DND-41 (cell line): Measurements from ENCODE around the gene NOVA1.

Experiments
- EZH2 ChIP-seq: IDR thresholded peaks from 3 replicates; pipeline ENCODE4 v1.6.1; 2012; ENCODE audit warnings: borderline replicate concordance, low read depth, mild to moderate bottlenecking, moderate library complexity, low read length, inconsistent platforms; ENCODE audit not compliant: severe bottlenecking
- TF ChIP-seq, protein P1 (sequence below): IDR thresholded peaks from 2 replicates; pipeline ENCODE4 v1.5.1; 2012; ENCODE audit warnings: borderline replicate concordance, low read length, moderate library complexity, mild to moderate bottlenecking; ENCODE audit not compliant: poor library complexity, severe bottlenecking; ENCODE audit errors: extremely low read depth

DNA sequence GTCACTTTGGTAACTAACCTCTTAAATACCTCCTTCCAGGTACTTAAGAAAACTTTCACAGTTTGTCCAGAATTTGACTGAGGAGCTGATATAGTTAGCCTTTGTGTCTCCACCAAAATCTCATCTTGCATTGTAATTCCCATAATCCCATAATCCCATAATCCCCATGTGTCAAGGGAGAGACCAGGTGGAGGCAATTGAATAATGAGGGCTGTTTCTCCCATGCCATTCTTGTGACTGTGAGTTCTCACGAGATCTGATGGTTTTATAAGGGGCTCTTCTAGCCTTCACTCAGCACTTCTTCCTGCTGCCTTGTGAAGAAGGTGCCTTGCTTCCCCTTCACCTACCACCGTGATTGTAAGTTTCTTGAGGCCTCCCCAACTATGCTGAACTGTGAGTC is 7.8 kb upstream of the NOVA1 start:
- TF ChIP-seq, protein P1, sequence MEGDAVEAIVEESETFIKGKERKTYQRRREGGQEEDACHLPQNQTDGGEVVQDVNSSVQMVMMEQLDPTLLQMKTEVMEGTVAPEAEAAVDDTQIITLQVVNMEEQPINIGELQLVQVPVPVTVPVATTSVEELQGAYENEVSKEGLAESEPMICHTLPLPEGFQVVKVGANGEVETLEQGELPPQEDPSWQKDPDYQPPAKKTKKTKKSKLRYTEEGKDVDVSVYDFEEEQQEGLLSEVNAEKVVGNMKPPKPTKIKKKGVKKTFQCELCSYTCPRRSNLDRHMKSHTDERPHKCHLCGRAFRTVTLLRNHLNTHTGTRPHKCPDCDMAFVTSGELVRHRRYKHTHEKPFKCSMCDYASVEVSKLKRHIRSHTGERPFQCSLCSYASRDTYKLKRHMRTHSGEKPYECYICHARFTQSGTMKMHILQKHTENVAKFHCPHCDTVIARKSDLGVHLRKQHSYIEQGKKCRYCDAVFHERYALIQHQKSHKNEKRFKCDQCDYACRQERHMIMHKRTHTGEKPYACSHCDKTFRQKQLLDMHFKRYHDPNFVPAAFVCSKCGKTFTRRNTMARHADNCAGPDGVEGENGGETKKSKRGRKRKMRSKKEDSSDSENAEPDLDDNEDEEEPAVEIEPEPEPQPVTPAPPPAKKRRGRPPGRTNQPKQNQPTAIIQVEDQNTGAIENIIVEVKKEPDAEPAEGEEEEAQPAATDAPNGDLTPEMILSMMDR: no peak
- TF ChIP-seq EZH2: no peak
